OCI-LY7 (cell line): Measurements from ENCODE around the gene SLC25A23. TPM values are rescaled to one million over a fixed set of nuclear protein-coding genes. Genes with fewer than 3 reads are reported as not detected.

Source experiments
- BruUV-seq: library from RNA; stranded (reverse); fragments of 400-500 nt; replicated peaks from 2 replicates; lab custom pipeline; 2021; lab: Mats Ljungman, UMichigan
- CTCF ChIA-PET: fragments of 300-600 bp; sonication (Branson Sonifier 250); formaldehyde crosslinking; loops from one replicate; lab custom pipeline; 2022; ENCODE audit warnings: antibody characterized with exemption; ENCODE audit not compliant: unreplicated experiment; lab: Charles Lee
- POLR2A ChIA-PET: fragments of 300-600 bp; sonication (Branson Sonifier 250); formaldehyde crosslinking; loops from one replicate; lab custom pipeline; 2022; ENCODE audit warnings: antibody characterized with exemption; lab: Charles Lee
- DNase-seq: peaks from one replicate; pipeline ENCODE4 v3.0.0-alpha.2; 2015; ENCODE audit warnings: low spot score
- H2AFZ ChIP-seq: fragments of 200-600 bp; sonication (generic), shearing (Covaris generic); 2 replicates; pipeline ENCODE4 v1.6.1; 2014; ENCODE audit warnings: mild to moderate bottlenecking, antibody characterized with exemption, low read length, moderate library complexity
- H3K27ac ChIP-seq: fragments of 200-600 bp; sonication (generic); 2 replicates; pipeline ENCODE4 v1.5.1; 2014; ENCODE audit warnings: mixed run types, low read depth, mild to moderate bottlenecking, moderate library complexity, low read length, inconsistent platforms; ENCODE audit not compliant: poor library complexity, severe bottlenecking
- H3K36me3 ChIP-seq: fragments of 200-600 bp; sonication (generic); 2 replicates; pipeline ENCODE4 v1.6.1; 2014; ENCODE audit warnings: mild to moderate bottlenecking, antibody characterized with exemption, low read length, moderate library complexity, mixed read lengths; ENCODE audit not compliant: insufficient read depth
- H3K4me1 ChIP-seq: fragments of 200-600 bp; sonication (generic); 2 replicates; pipeline ENCODE4 v1.5.1; 2014; ENCODE audit warnings: mild to moderate bottlenecking, low read length; ENCODE audit not compliant: insufficient read depth, poor library complexity, severe bottlenecking
- H3K4me2 ChIP-seq: fragments of 200-600 bp; sonication (generic); 2 replicates; pipeline ENCODE4 v1.6.1; 2014; ENCODE audit warnings: mild to moderate bottlenecking, low read length
- H3K4me3 ChIP-seq: fragments of 200-600 bp; sonication (generic); 2 replicates; pipeline ENCODE4 v1.5.1; 2014; ENCODE audit warnings: mild to moderate bottlenecking, low read depth, low read length; ENCODE audit not compliant: poor library complexity, severe bottlenecking
- H3K79me2 ChIP-seq: fragments of 200-600 bp; sonication (generic); 2 replicates; pipeline ENCODE4 v1.6.1; 2016; ENCODE audit warnings: low read depth, mild to moderate bottlenecking, low read length, moderate library complexity, mixed read lengths; ENCODE audit not compliant: insufficient read depth
- H3K9me2 ChIP-seq: fragments of 200-600 bp; sonication (generic); 2 replicates; pipeline ENCODE4 v1.6.1; 2016; ENCODE audit warnings: mild to moderate bottlenecking, low read length, mixed read lengths; ENCODE audit not compliant: insufficient read depth
- H3K9me3 ChIP-seq: fragments of 200-600 bp; sonication (generic); 2 replicates; pipeline ENCODE4 v1.6.1; 2014; ENCODE audit warnings: mild to moderate bottlenecking, mixed run types, low read length, mixed read lengths
- H4K20me1 ChIP-seq: fragments of 200-600 bp; sonication (generic); 2 replicates; pipeline ENCODE4 v1.6.1; 2014; ENCODE audit warnings: mild to moderate bottlenecking, antibody characterized with exemption, low read length, moderate library complexity, mixed read lengths; ENCODE audit not compliant: insufficient read depth
- CTCF ChIP-seq: fragments of 200-600 bp; sonication (generic); conservative IDR thresholded peaks from 2 replicates; pipeline ENCODE4 v1.5.1; 2014; ENCODE audit warnings: mild to moderate bottlenecking, antibody characterized with exemption, low read length, moderate library complexity, mixed read lengths
- EZH2phosphoT487 ChIP-seq: fragments of 200-600 bp; sonication (generic); IDR thresholded peaks from 2 replicates; pipeline ENCODE4 v1.6.1; 2018; ENCODE audit warnings: low read depth, borderline replicate concordance, mild to moderate bottlenecking, mixed run types, antibody characterized with exemption, low read length, moderate library complexity, mixed read lengths
- intact Hi-C: fragments of 100-400 bp; cut with micrococcal nuclease; formaldehyde crosslinking; loops from one replicate; pipeline ENCODE4 v1.10.0; 2022; ENCODE audit not compliant: unreplicated experiment
- total RNA-seq, 2 experiments: library from RNA; depleted of rRNA in 1 of 2; stranded (reverse); fragments of >200 nt in 1 of 2; shearing (Covaris generic) in 1 of 2; gene quantifications; 2 replicates each; pipeline ENCODE4 v1.2.3, GENCODE V29; 2014 to 2022

Gene SLC25A23
- total RNA-seq, 2 experiments from 2014 or later = 50.9 to 65.7 TPM

- no TSS peak for BruUV-seq
- Histone ChIP-seq H3K4me2 (no peak overlapping the region), H4K20me1 (no peaks in the 10 kb centered on the region), H3K27ac (no peak overlapping the region), H3K79me2 (no peaks in the 10 kb centered on the region), H3K4me3 (no peak overlapping the region), H3K36me3 (peaks cover 49% of the 10 kb centered on the region), H3K4me1 (no peaks in the 10 kb centered on the region), H3K9me2 (no peaks in the 10 kb centered on the region), H2AFZ (no peak overlapping the region), H3K9me3 (no peaks in the 10 kb centered on the region)
- no peak for DNase-seq
- intact Hi-C loops = no loop called here
- CTCF ChIA-PET = no interaction called here
- TF ChIP-seq CTCF = no peak
- TF ChIP-seq EZH2phosphoT487 = no peak
- POLR2A ChIA-PET = no interaction called here
These were observed 47.5 kb downstream of the SLC25A23 start for GRCh38 chr19:6412061-6412446.

GRCh38 chr19:6409346-6409745 lies 50.2 kb downstream of the SLC25A23 start:
- DNase-seq = no peak
- BruUV-seq = no TSS peak
- no peak overlapping the region for H2AFZ ChIP-seq
- no peaks in the 10 kb centered on the region for H3K79me2 ChIP-seq
- CTCF ChIA-PET = no interaction called here
- H3K27ac ChIP-seq = no peak overlapping the region
- peaks cover 22% of the 10 kb centered on the region for H3K36me3 ChIP-seq
- H3K4me1 ChIP-seq = no peaks in the 10 kb centered on the region
- no peak overlapping the region for H3K4me3 ChIP-seq
- intact Hi-C loops = no loop called here
- no peaks in the 10 kb centered on the region for H4K20me1 ChIP-seq
- no peaks in the 10 kb centered on the region for H3K9me2 ChIP-seq
- POLR2A ChIA-PET = no interaction called here
- no peaks in the 10 kb centered on the region for H3K9me3 ChIP-seq
- TF ChIP-seq CTCF = no peak
- no peak for TF ChIP-seq EZH2phosphoT487
- no peak overlapping the region for H3K4me2 ChIP-seq

- H3K9me3 ChIP-seq = no peaks in the 10 kb centered on the region
- CTCF ChIA-PET = no interaction called here
- BruUV-seq = no TSS peak
- H3K9me2 ChIP-seq = no peaks in the 10 kb centered on the region
- no peak overlapping the region for H2AFZ ChIP-seq
- no peaks in the 10 kb centered on the region for H3K79me2 ChIP-seq
- POLR2A ChIA-PET = interaction anchor here (0.5 kb wide), 1 partner anchor 207 kb away, joined by 3 read pairs; no protein-coding TSS in a partner anchor
- no peak overlapping the region for H3K4me3 ChIP-seq
- no peak for DNase-seq
- TF ChIP-seq CTCF (no peak), EZH2phosphoT487 (no peak)
- no peaks in the 10 kb centered on the region for H3K4me1 ChIP-seq
- no peak overlapping the region for H3K4me2 ChIP-seq
- H4K20me1 ChIP-seq = no peaks in the 10 kb centered on the region
- no peaks in the 10 kb centered on the region for H3K36me3 ChIP-seq
- no peak overlapping the region for H3K27ac ChIP-seq
- intact Hi-C loops = no loop called here
These were observed 53.2 kb downstream of the SLC25A23 start for GRCh38 chr19:6406401-6406800.
